Type B pancreatic cell (in vitro differentiated cells): Measurements from ENCODE around the gene GET3. TPM values are rescaled to one million over a fixed set of nuclear protein-coding genes. Genes with fewer than 3 reads are reported as not detected.
"Not testable (repeated sequence)": the region's sequence is repeated elsewhere in the genome, so short reads cannot be mapped to it uniquely, and the experiment has no call there.

Experiments
- DNase-seq: peaks from one replicate; pipeline ENCODE4 v3.0.0; 2021; ENCODE audit warnings: mixed read lengths; ENCODE audit not compliant: unreplicated experiment; ENCODE audit errors: extremely low spot score
- H3K27ac Mint-ChIP-seq: 2 replicates; pipeline ENCODE4 v1.8.0; 2021; ENCODE audit warnings: mild to moderate bottlenecking, mixed read lengths
- H3K27me3 Mint-ChIP-seq: 2 replicates; pipeline ENCODE4 v1.8.0; 2021; ENCODE audit warnings: mixed read lengths
- H3K36me3 Mint-ChIP-seq: 2 replicates; pipeline ENCODE4 v1.8.0; 2021; ENCODE audit warnings: mixed read lengths
- H3K4me1 Mint-ChIP-seq: one replicate; pipeline ENCODE4 v1.8.0; 2021; ENCODE audit warnings: mixed read lengths; ENCODE audit not compliant: unreplicated experiment
- H3K4me3 Mint-ChIP-seq: 2 replicates; pipeline ENCODE4 v1.8.0; 2021; ENCODE audit warnings: mild to moderate bottlenecking, mixed read lengths
- H3K9me3 Mint-ChIP-seq: 2 replicates; pipeline ENCODE4 v1.8.0; 2021; ENCODE audit warnings: mixed read lengths
- total RNA-seq: library from RNA; stranded (reverse); gene quantifications from 2 replicates; pipeline ENCODE4 v1.2.1, GENCODE V29; 2021; ENCODE audit warnings: low replicate concordance
- TF ChIP-seq, protein P1 (sequence below): fragments of 200-600 bp; sonication (generic); conservative IDR thresholded peaks from 2 replicates; pipeline ENCODE4 v1.5.0; 2021; ENCODE audit warnings: antibody characterized with exemption, mild to moderate bottlenecking

GET3 gene
- total RNA-seq, 1 donor from 2014 or later, result 59.6 TPM

DNA sequence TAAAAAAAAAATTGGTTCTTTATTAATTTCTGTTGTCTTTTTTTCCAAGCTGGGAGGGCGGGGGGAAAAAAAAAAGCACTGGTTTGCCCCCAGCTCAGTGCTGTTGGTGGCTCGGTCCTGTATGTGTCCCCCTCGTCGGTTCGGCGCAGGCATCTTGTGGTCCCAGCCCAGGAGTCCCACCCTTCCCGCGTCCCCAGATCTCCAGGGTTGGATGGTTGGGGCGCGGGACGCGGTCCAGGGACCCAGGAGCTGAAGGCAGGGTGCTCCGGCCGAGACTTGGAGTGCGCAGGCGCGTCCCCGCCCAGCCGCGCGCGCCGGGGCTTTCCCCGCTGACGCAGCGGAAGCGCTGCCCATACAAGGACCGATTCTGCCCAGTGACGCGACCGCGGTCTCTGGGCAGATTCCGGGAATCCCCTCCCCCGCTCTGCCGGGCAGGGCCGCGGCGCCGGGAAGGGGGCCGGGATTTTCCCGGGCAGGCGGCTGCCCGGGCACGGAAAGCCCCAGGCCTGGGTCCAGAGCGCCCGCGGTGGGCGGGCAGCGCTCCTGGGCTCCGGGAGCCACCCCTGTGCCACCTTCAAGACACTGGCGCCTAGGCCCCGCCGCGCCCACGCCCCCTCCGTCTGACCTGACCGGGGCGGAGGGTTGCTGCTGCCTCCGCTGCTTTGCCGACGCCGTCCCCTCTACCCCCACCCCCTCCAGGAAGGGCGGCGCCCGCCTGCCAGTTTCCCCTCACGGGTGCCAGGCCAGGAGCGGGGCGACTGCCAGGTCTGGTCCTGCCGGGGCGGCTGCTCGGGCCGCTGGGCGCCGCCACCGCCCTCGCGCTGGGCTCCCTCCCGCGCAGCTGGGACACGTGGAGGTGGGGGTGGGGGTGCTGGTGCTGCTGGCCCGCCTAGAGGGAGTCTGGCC, 56.2 kb downstream of the GET3 start:
- Mint-ChIP-seq H3K9me3 (no peaks in the 10 kb centered on the region), H3K4me3 (peak overlapping the region; percentile 94), H3K36me3 (peaks cover 5% of the 10 kb centered on the region), H3K27me3 (no peaks in the 10 kb centered on the region), H3K4me1 (peaks cover 32% of the 10 kb centered on the region), H3K27ac (peak overlapping the region; percentile 97)
- TF ChIP-seq, protein P1, sequence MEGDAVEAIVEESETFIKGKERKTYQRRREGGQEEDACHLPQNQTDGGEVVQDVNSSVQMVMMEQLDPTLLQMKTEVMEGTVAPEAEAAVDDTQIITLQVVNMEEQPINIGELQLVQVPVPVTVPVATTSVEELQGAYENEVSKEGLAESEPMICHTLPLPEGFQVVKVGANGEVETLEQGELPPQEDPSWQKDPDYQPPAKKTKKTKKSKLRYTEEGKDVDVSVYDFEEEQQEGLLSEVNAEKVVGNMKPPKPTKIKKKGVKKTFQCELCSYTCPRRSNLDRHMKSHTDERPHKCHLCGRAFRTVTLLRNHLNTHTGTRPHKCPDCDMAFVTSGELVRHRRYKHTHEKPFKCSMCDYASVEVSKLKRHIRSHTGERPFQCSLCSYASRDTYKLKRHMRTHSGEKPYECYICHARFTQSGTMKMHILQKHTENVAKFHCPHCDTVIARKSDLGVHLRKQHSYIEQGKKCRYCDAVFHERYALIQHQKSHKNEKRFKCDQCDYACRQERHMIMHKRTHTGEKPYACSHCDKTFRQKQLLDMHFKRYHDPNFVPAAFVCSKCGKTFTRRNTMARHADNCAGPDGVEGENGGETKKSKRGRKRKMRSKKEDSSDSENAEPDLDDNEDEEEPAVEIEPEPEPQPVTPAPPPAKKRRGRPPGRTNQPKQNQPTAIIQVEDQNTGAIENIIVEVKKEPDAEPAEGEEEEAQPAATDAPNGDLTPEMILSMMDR, result no peak
- peak; percentile 94 for DNase-seq

DNA sequence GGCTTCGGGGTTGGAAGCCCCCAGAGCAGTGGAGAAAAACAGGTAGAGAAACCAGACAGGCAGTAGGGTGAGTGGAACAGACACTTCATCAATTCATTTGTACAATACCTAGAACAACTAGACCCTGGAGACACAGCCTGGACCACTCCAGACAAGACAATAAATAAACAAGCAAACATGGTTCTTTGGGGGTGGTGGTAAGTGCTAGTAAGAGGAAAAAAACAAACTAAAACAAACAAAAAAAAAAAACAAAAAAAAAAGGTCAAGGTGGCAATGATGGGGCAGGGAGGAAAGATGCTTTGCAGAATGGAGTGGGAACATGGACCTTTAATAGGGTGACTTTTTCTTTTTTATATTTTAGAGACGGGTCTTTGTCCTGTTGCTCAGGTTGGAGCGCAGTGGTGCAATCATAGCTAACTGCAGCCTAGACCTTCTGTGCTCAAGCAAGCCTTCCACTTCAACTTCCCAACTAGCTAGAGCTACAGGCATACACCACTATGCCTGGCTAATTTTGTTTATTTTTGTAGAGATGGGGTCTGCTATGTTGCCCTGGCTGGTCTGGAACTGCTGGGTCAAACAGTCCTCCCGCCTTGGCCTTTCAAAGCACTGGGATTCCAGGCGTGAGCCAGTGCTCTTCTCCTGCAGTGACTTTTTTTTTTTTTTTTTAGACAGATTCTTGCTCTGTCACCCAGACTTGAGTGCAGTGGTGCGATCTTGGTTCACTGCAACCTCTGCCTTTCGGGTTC, 57.1 kb downstream of the GET3 start:
- DNase-seq, result no peak
- Mint-ChIP-seq H3K27ac (peak overlapping the region; percentile 88), H3K36me3 (peaks cover 5% of the 10 kb centered on the region)

DNA sequence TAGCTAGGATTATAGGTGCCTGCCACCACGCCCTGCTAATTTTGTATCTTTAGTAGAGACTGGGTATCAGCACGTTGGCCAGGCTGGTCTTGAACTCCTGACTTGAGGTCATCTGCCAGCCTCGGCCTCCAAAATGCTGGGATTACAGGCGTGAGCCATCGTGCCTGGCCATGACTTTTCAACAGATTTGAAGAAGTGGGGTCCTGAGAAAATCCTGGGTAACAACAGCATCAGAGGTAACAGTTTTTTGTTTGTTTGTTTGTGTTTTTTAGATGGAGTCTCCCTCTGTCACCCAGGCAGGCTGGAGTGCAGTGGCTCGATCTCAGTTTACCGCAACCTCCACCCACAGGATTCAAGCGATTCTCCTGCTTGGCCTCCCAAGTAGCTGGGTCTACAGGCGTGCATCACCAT, 57.7 kb downstream of the GET3 start:
- H3K9me3 Mint-ChIP-seq, result no peaks in the 10 kb centered on the region
- H3K4me3 Mint-ChIP-seq, result peak overlapping the region; percentile 78
- H3K27me3 Mint-ChIP-seq, result no peaks in the 10 kb centered on the region
- TF ChIP-seq, protein P1, result no peak
- peaks cover 5% of the 10 kb centered on the region for H3K36me3 Mint-ChIP-seq
- H3K27ac Mint-ChIP-seq, result peak overlapping the region; percentile 88
- peaks cover 25% of the 10 kb centered on the region for H3K4me1 Mint-ChIP-seq
- no peak for DNase-seq

More for the DNA sequence above, 57.1 kb downstream of the GET3 start:
- H3K9me3 Mint-ChIP-seq, result no peaks in the 10 kb centered on the region
- peaks cover 25% of the 10 kb centered on the region for H3K4me1 Mint-ChIP-seq
- TF ChIP-seq, protein P1, result no peak
- H3K4me3 Mint-ChIP-seq, result peak overlapping the region; percentile 78
- H3K27me3 Mint-ChIP-seq, result no peaks in the 10 kb centered on the region

DNA sequence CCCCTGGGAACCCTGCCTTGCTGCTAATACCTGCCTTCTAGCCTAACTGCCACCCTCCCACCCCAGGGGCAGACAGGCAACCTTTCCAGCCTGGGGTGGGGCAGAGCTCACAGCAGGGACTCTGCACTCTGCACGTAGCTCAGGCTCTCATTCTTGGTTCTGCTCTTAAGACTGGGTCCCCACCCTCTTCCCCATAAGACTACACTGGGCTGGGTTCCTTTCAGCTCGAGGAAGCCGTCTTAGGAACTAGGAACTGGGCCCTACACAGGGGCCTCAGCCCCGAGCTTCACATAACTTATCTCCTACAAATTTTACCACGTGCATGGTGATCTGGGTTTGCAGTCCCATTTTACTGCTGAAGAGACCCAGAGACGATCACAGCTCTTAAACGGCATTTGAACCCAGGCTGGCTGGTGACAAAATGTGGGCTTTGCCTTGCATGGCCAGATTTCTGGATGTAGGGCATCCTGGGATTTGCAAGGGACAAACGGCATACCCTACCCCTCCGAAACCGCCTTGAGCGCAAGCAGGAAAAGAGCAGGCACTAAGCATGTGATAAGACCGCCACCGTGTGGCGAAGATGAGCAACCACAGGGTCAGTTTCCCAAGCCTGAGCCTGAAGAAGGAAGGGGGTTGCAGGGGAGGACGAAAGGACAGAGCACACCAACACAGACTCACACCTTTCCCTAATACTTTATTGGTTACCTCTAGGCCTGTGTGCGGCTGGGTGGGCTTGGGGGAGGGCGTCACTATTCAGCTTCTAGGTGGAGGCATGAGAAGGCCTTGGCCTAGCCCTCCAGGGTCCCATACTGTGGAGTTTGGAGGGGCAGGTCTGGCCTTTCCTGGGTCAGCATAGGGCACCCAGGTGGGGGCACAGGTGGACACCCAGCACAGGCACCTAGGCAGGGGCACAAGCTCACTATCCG, 59.1 kb downstream of the GET3 start:
- H3K36me3 Mint-ChIP-seq, result peaks cover 5% of the 10 kb centered on the region
- H3K27me3 Mint-ChIP-seq, result no peaks in the 10 kb centered on the region
- no peaks in the 10 kb centered on the region for H3K9me3 Mint-ChIP-seq
- H3K4me1 Mint-ChIP-seq, result peaks cover 23% of the 10 kb centered on the region
- H3K27ac Mint-ChIP-seq, result peak overlapping the region; percentile 92
- peak overlapping the region; percentile 81 for H3K4me3 Mint-ChIP-seq
- peak; percentile 82 for DNase-seq
- TF ChIP-seq, protein P1, result peak; percentile 96

DNA sequence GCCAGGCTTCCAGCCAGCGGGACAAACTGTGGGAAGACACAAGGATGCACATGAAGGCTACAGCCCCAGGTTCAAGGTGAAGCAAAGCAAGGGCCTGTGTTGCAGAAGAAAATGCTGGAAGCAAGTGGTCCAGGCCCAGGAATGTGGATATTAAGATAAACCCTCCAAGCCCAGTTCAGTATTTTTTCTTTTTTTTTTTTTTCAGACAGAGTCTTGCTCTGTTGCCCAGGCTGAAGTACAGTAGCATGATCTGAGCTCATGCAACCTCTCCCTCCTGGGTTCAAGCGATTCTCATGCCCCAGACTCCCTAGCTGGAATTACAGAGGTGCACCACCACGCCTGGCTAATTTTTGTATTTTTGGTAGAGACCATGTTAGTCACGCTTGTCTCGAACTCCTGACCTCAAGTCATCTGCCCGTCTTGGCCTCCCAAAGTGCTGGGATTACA, 59.9 kb downstream of the GET3 start:
- Mint-ChIP-seq H3K4me1 (peaks cover 25% of the 10 kb centered on the region), H3K27ac (no peak overlapping the region), H3K27me3 (no peaks in the 10 kb centered on the region), H3K9me3 (no peaks in the 10 kb centered on the region), H3K36me3 (peaks cover 5% of the 10 kb centered on the region), H3K4me3 (no peak overlapping the region)
- no peak for DNase-seq
- TF ChIP-seq, protein P1, result no peak

DNA sequence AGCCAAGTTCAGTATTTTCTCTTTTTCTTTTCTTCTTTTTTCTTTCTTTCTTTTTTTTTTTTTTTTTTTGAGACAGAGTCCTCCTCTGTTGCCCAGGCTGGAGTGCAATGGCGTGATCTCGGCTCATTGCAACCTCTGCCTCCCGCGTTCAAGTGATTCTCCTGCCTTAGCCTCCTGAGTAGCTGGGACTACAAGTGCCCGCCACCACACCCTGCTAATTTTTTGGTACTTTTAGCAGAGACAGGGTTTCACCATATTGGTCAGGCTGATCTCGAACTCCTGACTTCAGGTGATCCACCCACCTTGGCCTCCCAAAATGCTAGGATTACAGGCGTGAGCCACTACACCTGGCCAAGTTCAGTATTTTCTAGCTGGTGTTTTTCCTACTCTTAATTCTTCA, 60.3 kb downstream of the GET3 start:
- H3K4me1 Mint-ChIP-seq, result peaks cover 29% of the 10 kb centered on the region
- DNase-seq, H3K27ac Mint-ChIP-seq, H3K36me3 Mint-ChIP-seq, H3K4me3 Mint-ChIP-seq, H3K27me3 Mint-ChIP-seq, H3K9me3 Mint-ChIP-seq: not testable (repeated sequence)
